Measurements from ENCODE around the gene CLSTN2.

- TF ChIP-seq SCRT1 (tag by site-specific recombination; IDR thresholded peaks at IDR 0.05; ENCODE audit: borderline replicate concordance), result no peak
- TF ChIP-seq, protein P1, sequence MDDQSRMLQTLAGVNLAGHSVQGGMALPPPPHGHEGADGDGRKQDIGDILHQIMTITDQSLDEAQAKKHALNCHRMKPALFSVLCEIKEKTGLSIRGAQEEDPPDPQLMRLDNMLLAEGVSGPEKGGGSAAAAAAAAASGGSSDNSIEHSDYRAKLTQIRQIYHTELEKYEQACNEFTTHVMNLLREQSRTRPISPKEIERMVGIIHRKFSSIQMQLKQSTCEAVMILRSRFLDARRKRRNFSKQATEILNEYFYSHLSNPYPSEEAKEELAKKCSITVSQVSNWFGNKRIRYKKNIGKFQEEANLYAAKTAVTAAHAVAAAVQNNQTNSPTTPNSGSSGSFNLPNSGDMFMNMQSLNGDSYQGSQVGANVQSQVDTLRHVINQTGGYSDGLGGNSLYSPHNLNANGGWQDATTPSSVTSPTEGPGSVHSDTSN (CRISPR knock-in tag; IDR thresholded peaks at IDR 0.05), result no peak
- TF ChIP-seq ZNF704 (tag by site-specific recombination; IDR thresholded peaks at IDR 0.05), result no peak
- no peak for TF ChIP-seq CTCF (tag by site-specific recombination; IDR thresholded peaks at IDR 0.05)
- TF ChIP-seq ZNF513 (tag by site-specific recombination; IDR thresholded peaks at IDR 0.05), result no peak
- no peak for TF ChIP-seq ZNF221 (tag by site-specific recombination; IDR thresholded peaks at IDR 0.05; ENCODE audit: borderline replicate concordance)
- TF ChIP-seq ZNF341 (tag by site-specific recombination; IDR thresholded peaks at IDR 0.05; ENCODE audit: low read depth), result no peak
- TF ChIP-seq, protein P2, sequence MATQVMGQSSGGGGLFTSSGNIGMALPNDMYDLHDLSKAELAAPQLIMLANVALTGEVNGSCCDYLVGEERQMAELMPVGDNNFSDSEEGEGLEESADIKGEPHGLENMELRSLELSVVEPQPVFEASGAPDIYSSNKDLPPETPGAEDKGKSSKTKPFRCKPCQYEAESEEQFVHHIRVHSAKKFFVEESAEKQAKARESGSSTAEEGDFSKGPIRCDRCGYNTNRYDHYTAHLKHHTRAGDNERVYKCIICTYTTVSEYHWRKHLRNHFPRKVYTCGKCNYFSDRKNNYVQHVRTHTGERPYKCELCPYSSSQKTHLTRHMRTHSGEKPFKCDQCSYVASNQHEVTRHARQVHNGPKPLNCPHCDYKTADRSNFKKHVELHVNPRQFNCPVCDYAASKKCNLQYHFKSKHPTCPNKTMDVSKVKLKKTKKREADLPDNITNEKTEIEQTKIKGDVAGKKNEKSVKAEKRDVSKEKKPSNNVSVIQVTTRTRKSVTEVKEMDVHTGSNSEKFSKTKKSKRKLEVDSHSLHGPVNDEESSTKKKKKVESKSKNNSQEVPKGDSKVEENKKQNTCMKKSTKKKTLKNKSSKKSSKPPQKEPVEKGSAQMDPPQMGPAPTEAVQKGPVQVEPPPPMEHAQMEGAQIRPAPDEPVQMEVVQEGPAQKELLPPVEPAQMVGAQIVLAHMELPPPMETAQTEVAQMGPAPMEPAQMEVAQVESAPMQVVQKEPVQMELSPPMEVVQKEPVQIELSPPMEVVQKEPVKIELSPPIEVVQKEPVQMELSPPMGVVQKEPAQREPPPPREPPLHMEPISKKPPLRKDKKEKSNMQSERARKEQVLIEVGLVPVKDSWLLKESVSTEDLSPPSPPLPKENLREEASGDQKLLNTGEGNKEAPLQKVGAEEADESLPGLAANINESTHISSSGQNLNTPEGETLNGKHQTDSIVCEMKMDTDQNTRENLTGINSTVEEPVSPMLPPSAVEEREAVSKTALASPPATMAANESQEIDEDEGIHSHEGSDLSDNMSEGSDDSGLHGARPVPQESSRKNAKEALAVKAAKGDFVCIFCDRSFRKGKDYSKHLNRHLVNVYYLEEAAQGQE (tag by site-specific recombination; IDR thresholded peaks at IDR 0.05), result no peak
- no peak for TF ChIP-seq GLI4 (tag by site-specific recombination; IDR thresholded peaks at IDR 0.05)
- TF ChIP-seq ZNF624 (tag by site-specific recombination; IDR thresholded peaks at IDR 0.05), result no peak
- no peak for TF ChIP-seq ZNF792 (tag by site-specific recombination; IDR thresholded peaks at IDR 0.05)
Measured at GRCh38 chr3:140076552-140076951, 141.6 kb downstream of the CLSTN2 start.

Data from HEK293 (cell line).